ENCODE results near the gene ATP1B3.

DNA sequence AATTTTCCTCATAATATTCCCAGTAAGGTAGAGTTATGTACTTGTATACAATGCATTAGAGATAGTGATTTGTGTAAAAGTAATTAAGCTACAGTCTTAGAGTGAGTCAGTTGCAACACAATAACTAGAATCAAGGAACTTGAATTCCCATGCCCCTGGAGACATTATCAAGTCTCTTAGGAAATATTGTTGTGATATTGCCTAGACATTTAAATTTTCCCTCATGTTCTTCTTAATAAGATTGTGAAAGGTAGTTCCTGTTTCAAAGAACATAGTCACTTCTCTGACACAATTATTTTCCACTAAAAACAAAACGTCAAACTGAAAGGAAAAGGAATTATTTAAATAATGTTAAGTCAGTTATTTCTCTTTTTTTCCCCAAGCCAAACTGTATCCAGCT, 13.0 kb upstream of the ATP1B3 start:
- no peak for TF ChIP-seq POLR2A (IDR thresholded peaks at IDR 0.05)
- TF ChIP-seq, protein P1, sequence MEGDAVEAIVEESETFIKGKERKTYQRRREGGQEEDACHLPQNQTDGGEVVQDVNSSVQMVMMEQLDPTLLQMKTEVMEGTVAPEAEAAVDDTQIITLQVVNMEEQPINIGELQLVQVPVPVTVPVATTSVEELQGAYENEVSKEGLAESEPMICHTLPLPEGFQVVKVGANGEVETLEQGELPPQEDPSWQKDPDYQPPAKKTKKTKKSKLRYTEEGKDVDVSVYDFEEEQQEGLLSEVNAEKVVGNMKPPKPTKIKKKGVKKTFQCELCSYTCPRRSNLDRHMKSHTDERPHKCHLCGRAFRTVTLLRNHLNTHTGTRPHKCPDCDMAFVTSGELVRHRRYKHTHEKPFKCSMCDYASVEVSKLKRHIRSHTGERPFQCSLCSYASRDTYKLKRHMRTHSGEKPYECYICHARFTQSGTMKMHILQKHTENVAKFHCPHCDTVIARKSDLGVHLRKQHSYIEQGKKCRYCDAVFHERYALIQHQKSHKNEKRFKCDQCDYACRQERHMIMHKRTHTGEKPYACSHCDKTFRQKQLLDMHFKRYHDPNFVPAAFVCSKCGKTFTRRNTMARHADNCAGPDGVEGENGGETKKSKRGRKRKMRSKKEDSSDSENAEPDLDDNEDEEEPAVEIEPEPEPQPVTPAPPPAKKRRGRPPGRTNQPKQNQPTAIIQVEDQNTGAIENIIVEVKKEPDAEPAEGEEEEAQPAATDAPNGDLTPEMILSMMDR (IDR thresholded peaks at IDR 0.05), result no peak

All from lower leg skin (tissue), 3 donors.